HL-60 (cell line): Measurements from ENCODE around the gene MFRP.

Source experiments
- CTCF ChIP-seq: IDR thresholded peaks from one replicate; pipeline ENCODE4 v1.5.1; 2011; ENCODE audit warnings: low read length, control low read depth, inconsistent platforms; ENCODE audit not compliant: insufficient read depth
- GABPA ChIP-seq: IDR thresholded peaks from 2 replicates; pipeline ENCODE4 v1.6.1; 2012; ENCODE audit warnings: low read depth
- REST ChIP-seq: IDR thresholded peaks from 2 replicates; pipeline ENCODE4 v1.6.1; 2012; ENCODE audit warnings: low read depth; ENCODE audit not compliant: insufficient replicate concordance

- TF ChIP-seq CTCF (no peak), GABPA (no peak), REST (no peak)
These were observed 43.2 kb downstream of the MFRP start for GRCh38 chr11:119303227-119303718.
